Stimulated activated CD4-positive, alpha-beta T cell treated with anti-CD3 and anti-CD28 coated beads, Interleukin-1b, Interleukin-23, amount 100 ng/mL, for 4 hours (primary cell): Measurements from ENCODE around the gene ATG2A.
A peak's percentile ranks its signal among the peaks of the same experiment; 100 is the strongest.

ENCODE experiments used
- DNase-seq, 2 donors: peaks; one replicate each; pipeline ENCODE4 v3.0.0-alpha.2; 2020; ENCODE audit warnings: low read depth in 2 of 2

ATG2A gene

GRCh38 chr11:64885367-64886286, 31.4 kb downstream of the ATG2A start:
- no peak for DNase-seq

GRCh38 chr11:64884019-64884418, 33.0 kb downstream of the ATG2A start:
- DNase-seq, result no peak

- DNase-seq, result no peak
Observed at GRCh38 chr11:64883575-64883974, 33.4 kb downstream of the ATG2A start.

GRCh38 chr11:64882243-64882642, 34.8 kb downstream of the ATG2A start:
- no peak for DNase-seq

- no peak for DNase-seq
Observed at GRCh38 chr11:64881476-64881875, 35.5 kb downstream of the ATG2A start.

GRCh38 chr11:64880240-64881001, 36.6 kb downstream of the ATG2A start:
- DNase-seq, result no peak

- no peak for DNase-seq
Observed at GRCh38 chr11:64879244-64879900, 37.6 kb downstream of the ATG2A start.

- peak; percentile 99 to 100 for DNase-seq
Observed at GRCh38 chr11:64878494-64879243, 38.3 kb downstream of the ATG2A start, which contains the start of gene EHD1. TSS of gene EHD1 (minus strand) at chr11:64878621. CDS start at chr11:64878464, 157 bp downstream.

- no peak for DNase-seq
Observed at GRCh38 chr11:64878223-64878493, 38.9 kb downstream of the ATG2A start.

- no peak for DNase-seq
Observed at GRCh38 chr11:64877390-64878222, 39.4 kb downstream of the ATG2A start.

GRCh38 chr11:64876835-64877341, 40.1 kb downstream of the ATG2A start:
- no peak for DNase-seq

GRCh38 chr11:64876229-64876750, 40.7 kb downstream of the ATG2A start:
- no peak for DNase-seq

- no peak for DNase-seq
Observed at GRCh38 chr11:64875369-64876228, 41.4 kb downstream of the ATG2A start.

GRCh38 chr11:64874308-64875240, 42.4 kb downstream of the ATG2A start:
- DNase-seq, result no peak

GRCh38 chr11:64872790-64873488, 44.1 kb downstream of the ATG2A start:
- no peak for DNase-seq

- DNase-seq, result no peak
Observed at GRCh38 chr11:64871492-64871891, 45.5 kb downstream of the ATG2A start.

GRCh38 chr11:64870893-64871466, 46.0 kb downstream of the ATG2A start:
- no peak for DNase-seq
